Stimulated activated naive B cell treated with anti-CD40 and anti-IgM and Interleukin-4, amounts not matched to agents 10 μg/mL and 1 μg/mL and 100 μg/mL, for 72 hours (primary cell): ENCODE data around the gene PTGES3L.
"Not testable (repeated sequence)": the region's sequence is repeated elsewhere in the genome, so short reads cannot be mapped to it uniquely, and the experiment has no call there.

Experiments used
- ATAC-seq, 2 donors: fragments of 150-1000 bp; cut with Tn5 transposase; replicated peaks; 2 replicates each; pipeline ENCODE4 v1.10.0; 2021; ENCODE audit warnings: moderate library complexity in 1 of 2
- DNase-seq: peaks from one replicate; pipeline ENCODE4 v3.0.0; 2021
- H3K27ac Mint-ChIP-seq: one replicate; pipeline ENCODE4 v1.8.0; 2022; ENCODE audit warnings: mild to moderate bottlenecking, mixed read lengths
- H3K27me3 Mint-ChIP-seq, 2 donors: one replicate each; pipeline ENCODE4 v1.8.0; 2022; ENCODE audit warnings: mixed read lengths in 2 of 2
- H3K36me3 Mint-ChIP-seq, 2 donors: one replicate each; pipeline ENCODE4 v1.8.0; 2022; ENCODE audit warnings: mixed read lengths in 2 of 2, mild to moderate bottlenecking in 1 of 2
- H3K4me1 Mint-ChIP-seq, 2 donors: one replicate each; pipeline ENCODE4 v1.8.0; 2022; ENCODE audit warnings: mixed read lengths in 2 of 2, mild to moderate bottlenecking in 1 of 2
- H3K4me3 Mint-ChIP-seq, 2 donors: one replicate each; pipeline ENCODE4 v1.8.0; 2022; ENCODE audit warnings: mild to moderate bottlenecking in 2 of 2, mixed read lengths in 2 of 2, moderate library complexity in 1 of 2
- H3K9me3 Mint-ChIP-seq, 2 donors: one replicate each; pipeline ENCODE4 v1.8.0; 2022; ENCODE audit warnings: mixed read lengths in 2 of 2, mild to moderate bottlenecking in 1 of 2

The PTGES3L gene

GRCh38 chr17:42999003-42999525 lies 19.2 kb upstream of the PTGES3L start:
- Mint-ChIP-seq H3K36me3 (peaks cover 38 to 62% of the 10 kb centered on the region in 2 donors), H3K4me1 (peaks cover 18 to 54% of the 10 kb centered on the region in 2 donors), H3K9me3 (no peaks in the 10 kb centered on the region), H3K27ac (peak overlapping the region; percentile 99), H3K4me3 (peak overlapping the region; percentile 93 to 96), H3K27me3 (no peaks in the 10 kb centered on the region)
- DNase-seq: no peak
- ATAC-seq: no peak

GRCh38 chr17:42997984-42998938 lies 18.4 kb upstream of the PTGES3L start, which contains the start of gene RPL27:
TSS of gene RPL27 (plus strand) at chr17:42998419. CDS start at chr17:42998751, 332 bp downstream.
- no peaks in the 10 kb centered on the region for H3K27me3 Mint-ChIP-seq
- ATAC-seq: peak; percentile 97 to 98
- H3K4me3 Mint-ChIP-seq: peak within 1 kb of the TSS; percentile 93 to 96
- peaks cover 14 to 46% of the 10 kb centered on the region in 2 donors for H3K4me1 Mint-ChIP-seq
- peaks cover 35 to 56% of the 10 kb centered on the region in 2 donors for H3K36me3 Mint-ChIP-seq
- peak within 1 kb of the TSS; percentile 99 for H3K27ac Mint-ChIP-seq
- DNase-seq: peak; percentile 96
- H3K9me3 Mint-ChIP-seq: no peaks in the 10 kb centered on the region

GRCh38 chr17:42997390-42997983 lies 17.6 kb upstream of the PTGES3L start:
- ATAC-seq: peak in 1 of 2 donors; percentile 0
- Mint-ChIP-seq H3K4me3 (peak overlapping the region; percentile 93 to 96), H3K27me3 (no peaks in the 10 kb centered on the region)

GRCh38 chr17:42993913-42994312 lies 14.0 kb upstream of the PTGES3L start:
- H3K36me3 Mint-ChIP-seq: peaks cover 24 to 52% of the 10 kb centered on the region in 2 donors
- not testable (repeated sequence) for H3K4me3 Mint-ChIP-seq, H3K27me3 Mint-ChIP-seq, H3K27ac Mint-ChIP-seq, DNase-seq, H3K9me3 Mint-ChIP-seq, ATAC-seq
- peaks cover 14 to 28% of the 10 kb centered on the region in 2 donors for H3K4me1 Mint-ChIP-seq

More at GRCh38 chr17:42997390-42997983, 17.6 kb upstream of the PTGES3L start:
- H3K36me3 Mint-ChIP-seq: peaks cover 31 to 55% of the 10 kb centered on the region in 2 donors
- DNase-seq: no peak
- no peaks in the 10 kb centered on the region for H3K9me3 Mint-ChIP-seq
- H3K27ac Mint-ChIP-seq: peak overlapping the region; percentile 99
- peaks cover 15 to 41% of the 10 kb centered on the region in 2 donors for H3K4me1 Mint-ChIP-seq

GRCh38 chr17:42992872-42993271 lies 13.0 kb upstream of the PTGES3L start:
- no peaks in the 10 kb centered on the region for H3K9me3 Mint-ChIP-seq
- peaks cover 12 to 25% of the 10 kb centered on the region in 2 donors for H3K4me1 Mint-ChIP-seq
- DNase-seq (no peak), ATAC-seq (no peak)
- H3K27ac Mint-ChIP-seq: no peak overlapping the region
- H3K36me3 Mint-ChIP-seq: peaks cover 22 to 49% of the 10 kb centered on the region in 2 donors
- H3K4me3 Mint-ChIP-seq: no peak overlapping the region
- H3K27me3 Mint-ChIP-seq: no peaks in the 10 kb centered on the region

- H3K4me1 Mint-ChIP-seq: peaks cover 10 to 22% of the 10 kb centered on the region in 2 donors
- DNase-seq: no peak
These were observed 11.6 kb upstream of the PTGES3L start for GRCh38 chr17:42991471-42991870.

GRCh38 chr17:42989726-42990652 lies 10.1 kb upstream of the PTGES3L start:
- Mint-ChIP-seq H3K4me3 (no peak overlapping the region), H3K27ac (peak overlapping the region; percentile 86), H3K4me1 (peaks cover 16 to 27% of the 10 kb centered on the region in 2 donors), H3K9me3 (no peaks in the 10 kb centered on the region), H3K27me3 (no peaks in the 10 kb centered on the region), H3K36me3 (peaks cover 20 to 49% of the 10 kb centered on the region in 2 donors)
- ATAC-seq (no peak), DNase-seq (no peak)

More at GRCh38 chr17:42991471-42991870, 11.6 kb upstream of the PTGES3L start:
- Mint-ChIP-seq H3K36me3 (peaks cover 22 to 52% of the 10 kb centered on the region in 2 donors), H3K9me3 (no peaks in the 10 kb centered on the region), H3K4me3 (no peak overlapping the region), H3K27me3 (no peaks in the 10 kb centered on the region), H3K27ac (peak overlapping the region; percentile 9)
- ATAC-seq: no peak

- peaks cover 22 to 31% of the 10 kb centered on the region in 2 donors for H3K4me1 Mint-ChIP-seq
- no peak overlapping the region for H3K4me3 Mint-ChIP-seq
- ATAC-seq (no peak), DNase-seq (no peak)
- H3K36me3 Mint-ChIP-seq: peaks cover 17 to 48% of the 10 kb centered on the region in 2 donors
- peak overlapping the region; percentile 51 for H3K27ac Mint-ChIP-seq
- H3K27me3 Mint-ChIP-seq: no peaks in the 10 kb centered on the region
- no peaks in the 10 kb centered on the region for H3K9me3 Mint-ChIP-seq
These were observed 9.3 kb upstream of the PTGES3L start for GRCh38 chr17:42989141-42989540.

- H3K4me1 Mint-ChIP-seq: peaks cover 28 to 63% of the 10 kb centered on the region in 2 donors
- peaks cover 17 to 40% of the 10 kb centered on the region in 2 donors for H3K36me3 Mint-ChIP-seq
- peak overlapping the region; percentile 60 for H3K27ac Mint-ChIP-seq
- no peaks in the 10 kb centered on the region for H3K9me3 Mint-ChIP-seq
- H3K27me3 Mint-ChIP-seq: no peaks in the 10 kb centered on the region
- peak; percentile 86 for ATAC-seq
- peak overlapping the region; percentile 49 to 74 for H3K4me3 Mint-ChIP-seq
- DNase-seq: peak; percentile 34
These were observed 5.3 kb upstream of the PTGES3L start for GRCh38 chr17:42985225-42985624.

GRCh38 chr17:42982266-42982665 lies 2.4 kb upstream of the PTGES3L start:
- H3K27ac Mint-ChIP-seq: peak overlapping the region; percentile 76
- H3K36me3 Mint-ChIP-seq: peaks cover 12 to 22% of the 10 kb centered on the region in 2 donors
- H3K9me3 Mint-ChIP-seq: no peaks in the 10 kb centered on the region
- ATAC-seq (no peak), DNase-seq (no peak)
- H3K4me1 Mint-ChIP-seq: peaks cover 29 to 72% of the 10 kb centered on the region in 2 donors
- H3K4me3 Mint-ChIP-seq: peak overlapping the region; percentile 86 to 99
- H3K27me3 Mint-ChIP-seq: no peaks in the 10 kb centered on the region

- H3K27ac Mint-ChIP-seq: peak overlapping the region; percentile 98
- H3K9me3 Mint-ChIP-seq: no peaks in the 10 kb centered on the region
- peak; percentile 73 to 75 for ATAC-seq
- peak; percentile 68 for DNase-seq
- H3K36me3 Mint-ChIP-seq: peaks cover 12 to 22% of the 10 kb centered on the region in 2 donors
- H3K4me3 Mint-ChIP-seq: peak overlapping the region; percentile 86 to 99
- no peaks in the 10 kb centered on the region for H3K27me3 Mint-ChIP-seq
- H3K4me1 Mint-ChIP-seq: peaks cover 28 to 68% of the 10 kb centered on the region in 2 donors
These were observed 1.0 kb upstream of the PTGES3L start for GRCh38 chr17:42980766-42981397.

- H3K9me3 Mint-ChIP-seq: no peaks in the 10 kb centered on the region
These were observed 440 bp upstream of the PTGES3L start, which contains the start of gene RUNDC1 for GRCh38 chr17:42980274-42980765. TSS of gene RUNDC1 (plus strand) at chr17:42980565. CDS start at chr17:42980577, 12 bp downstream.

More at GRCh38 chr17:42980274-42980765, 440 bp upstream of the PTGES3L start, which contains the start of gene RUNDC1:
- H3K27ac Mint-ChIP-seq: peak within 1 kb of the TSS; percentile 98
- H3K36me3 Mint-ChIP-seq: peaks cover 12 to 22% of the 10 kb centered on the region in 2 donors
- ATAC-seq (peak; percentile 68 to 74), DNase-seq (peak; percentile 81)
- H3K27me3 Mint-ChIP-seq: no peaks in the 10 kb centered on the region
- peaks cover 26 to 65% of the 10 kb centered on the region in 2 donors for H3K4me1 Mint-ChIP-seq
- H3K4me3 Mint-ChIP-seq: peak within 1 kb of the TSS; percentile 86 to 99
